HG03196 (cell line): ENCODE results near the gene PPP2R2C.

Source experiments
- ATAC-seq: cut with Tn5 transposase; IDR thresholded peaks from one replicate; pipeline ENCODE4 v1.9.1; 2021; ENCODE audit not compliant: unreplicated experiment

The PPP2R2C gene

DNA sequence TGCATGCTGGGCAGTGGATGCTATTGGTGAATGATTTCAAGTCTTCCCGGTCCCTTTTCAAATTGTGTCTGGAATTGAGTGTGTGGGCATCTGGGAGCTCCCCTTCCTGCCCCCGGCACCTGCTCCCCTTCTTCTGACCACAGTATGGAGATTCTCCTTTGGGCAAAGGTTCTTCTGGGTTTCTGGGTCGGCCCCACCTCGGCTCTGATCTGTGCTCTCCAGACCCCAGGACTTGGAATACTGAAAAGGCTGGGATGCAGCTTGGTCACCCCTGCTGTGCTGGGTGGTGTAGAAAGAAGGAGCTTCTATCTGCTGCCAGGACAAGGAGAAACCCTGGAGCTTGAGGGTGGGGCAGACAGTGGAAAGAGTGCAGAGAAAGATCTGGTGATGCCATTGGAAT, 124.0 kb downstream of the PPP2R2C start:
- no peak for ATAC-seq

DNA sequence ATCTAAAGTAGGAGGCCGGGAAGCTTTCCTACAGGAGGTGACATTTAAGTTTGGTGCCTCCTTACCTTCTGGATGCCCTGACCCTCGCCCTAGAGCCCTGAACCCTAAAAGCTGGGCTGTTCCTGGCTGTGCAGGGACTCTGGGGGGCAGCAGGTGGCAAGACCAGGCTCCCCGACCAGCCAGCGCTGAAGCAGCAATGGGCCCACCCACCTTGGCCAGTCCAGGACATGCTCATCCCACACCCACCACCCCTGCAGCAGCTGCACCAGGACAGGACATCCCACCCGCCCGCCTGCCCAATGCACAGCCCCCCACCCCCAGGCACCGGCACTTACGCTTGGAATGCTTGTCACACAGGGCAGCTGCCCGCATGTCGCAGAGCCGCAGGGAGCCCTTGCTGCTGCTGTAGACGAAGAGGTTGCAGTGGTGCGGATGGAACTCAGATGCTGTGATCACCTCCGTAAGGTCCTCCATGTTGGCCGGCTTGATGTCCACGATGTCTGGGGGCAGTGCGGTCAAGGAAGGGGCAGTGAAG, 124.8 kb downstream of the PPP2R2C start:
- ATAC-seq, result no peak

DNA sequence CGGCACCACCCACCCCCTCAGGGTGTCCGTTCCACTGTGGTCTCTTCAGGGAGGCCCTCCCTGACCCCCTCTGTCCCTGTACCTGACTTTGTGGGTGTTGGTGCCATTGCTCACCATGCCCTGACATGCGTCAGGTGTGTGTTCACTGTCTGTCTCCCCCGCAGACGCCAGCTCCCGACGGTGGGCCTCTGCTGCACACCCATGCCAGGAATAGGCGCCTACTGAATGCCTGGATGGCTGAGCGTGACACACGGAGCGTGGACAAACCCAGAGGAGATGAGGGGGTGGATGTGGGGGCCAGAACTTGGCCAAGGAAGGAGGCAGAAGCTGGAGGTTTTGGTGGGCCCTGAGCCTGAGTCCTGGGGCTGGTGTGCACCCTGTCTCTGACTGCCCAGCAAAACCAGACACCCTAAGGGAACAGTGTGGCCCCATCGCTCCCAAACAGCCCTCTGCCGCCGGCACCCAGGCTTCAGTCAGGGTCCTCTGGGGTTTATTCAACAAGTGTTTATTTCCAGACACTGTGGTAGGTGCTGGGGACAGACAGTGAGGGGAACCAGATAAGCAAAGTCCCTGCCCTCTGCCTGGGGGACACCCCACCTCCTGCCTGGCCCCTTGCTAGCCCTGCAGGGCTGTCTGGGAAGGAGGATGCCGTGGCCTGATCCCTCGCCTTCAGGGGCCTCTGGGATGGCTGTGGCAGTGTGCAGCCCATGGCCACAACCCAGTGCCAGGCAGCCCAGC, 125.9 kb downstream of the PPP2R2C start:
- ATAC-seq, result no peak

DNA sequence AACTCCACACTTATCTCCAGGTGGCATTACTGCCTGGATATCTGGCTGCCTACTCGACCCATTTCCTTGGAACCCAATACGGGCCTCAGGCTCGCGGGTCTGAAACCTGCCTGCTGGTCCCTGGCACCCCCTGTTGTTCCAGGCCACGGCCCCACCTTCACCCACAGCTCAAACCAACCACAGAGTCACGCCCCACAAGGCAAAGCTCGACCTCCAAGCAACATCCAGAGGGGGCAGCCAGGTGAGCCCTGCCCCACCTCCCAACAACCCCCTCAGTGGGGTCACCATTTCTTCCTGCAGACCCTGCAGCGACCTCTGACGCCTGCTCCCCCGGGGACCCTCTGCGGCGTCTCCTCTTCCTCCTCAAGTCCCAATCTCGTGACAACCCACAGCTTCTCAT, 126.5 kb downstream of the PPP2R2C start:
- no peak for ATAC-seq

DNA sequence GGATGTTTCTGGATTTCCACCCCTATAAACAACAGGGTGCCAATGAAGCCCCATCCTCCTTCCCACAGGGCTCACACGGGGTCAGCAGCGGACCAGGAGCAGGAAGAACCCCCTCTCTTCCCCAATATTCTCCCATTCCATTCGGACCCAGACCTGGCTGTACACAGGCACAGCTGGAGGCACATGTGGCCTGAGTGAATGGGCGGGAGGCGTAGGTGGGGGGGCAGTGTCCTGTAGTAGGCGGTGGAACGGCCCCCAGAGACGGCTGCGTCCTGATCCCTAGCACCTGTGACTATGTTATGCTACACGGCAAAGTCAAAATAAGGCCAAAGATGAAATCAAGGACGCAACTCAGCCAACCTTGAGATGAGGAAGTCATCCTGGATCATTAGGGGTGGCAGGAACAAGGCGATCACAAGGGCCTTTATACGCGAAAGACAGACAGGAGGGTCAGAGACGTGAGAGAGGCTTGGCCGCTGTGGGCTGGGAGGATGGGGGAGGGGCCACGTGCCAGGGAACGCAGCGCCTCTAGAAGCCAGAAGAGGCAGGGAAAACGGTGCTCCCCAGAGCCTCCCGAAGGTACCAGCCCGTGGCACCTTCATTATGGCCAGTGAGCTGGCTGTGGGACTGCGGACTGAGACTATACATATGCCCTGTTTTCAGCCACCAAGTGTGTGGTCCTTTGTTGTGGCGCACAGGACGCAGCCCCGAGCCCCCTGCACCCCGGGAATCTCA, 127.2 kb downstream of the PPP2R2C start:
- no peak for ATAC-seq

DNA sequence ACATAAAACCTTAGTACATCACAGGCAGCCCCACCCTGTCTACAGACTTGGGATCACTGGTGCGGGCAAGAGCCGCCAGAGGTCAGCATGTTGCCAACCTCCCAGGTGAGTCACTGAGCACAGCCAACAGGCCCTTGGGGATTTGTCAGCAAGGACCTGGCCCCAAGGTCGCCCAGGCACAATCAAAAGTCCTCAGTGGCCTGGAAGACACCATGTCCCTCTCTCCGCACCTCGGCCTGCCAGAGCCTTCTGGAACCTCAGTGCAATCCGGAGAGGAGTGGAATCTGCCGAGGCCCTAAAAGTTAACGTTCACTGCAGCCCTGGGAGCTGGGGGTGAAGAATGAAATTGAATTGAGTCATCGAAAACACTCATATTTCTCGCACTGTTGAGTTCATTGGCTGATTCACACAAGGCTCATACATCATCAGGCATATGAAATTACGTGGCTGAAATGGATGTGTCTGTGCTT, 128.4 kb downstream of the PPP2R2C start:
- ATAC-seq, result no peak

DNA sequence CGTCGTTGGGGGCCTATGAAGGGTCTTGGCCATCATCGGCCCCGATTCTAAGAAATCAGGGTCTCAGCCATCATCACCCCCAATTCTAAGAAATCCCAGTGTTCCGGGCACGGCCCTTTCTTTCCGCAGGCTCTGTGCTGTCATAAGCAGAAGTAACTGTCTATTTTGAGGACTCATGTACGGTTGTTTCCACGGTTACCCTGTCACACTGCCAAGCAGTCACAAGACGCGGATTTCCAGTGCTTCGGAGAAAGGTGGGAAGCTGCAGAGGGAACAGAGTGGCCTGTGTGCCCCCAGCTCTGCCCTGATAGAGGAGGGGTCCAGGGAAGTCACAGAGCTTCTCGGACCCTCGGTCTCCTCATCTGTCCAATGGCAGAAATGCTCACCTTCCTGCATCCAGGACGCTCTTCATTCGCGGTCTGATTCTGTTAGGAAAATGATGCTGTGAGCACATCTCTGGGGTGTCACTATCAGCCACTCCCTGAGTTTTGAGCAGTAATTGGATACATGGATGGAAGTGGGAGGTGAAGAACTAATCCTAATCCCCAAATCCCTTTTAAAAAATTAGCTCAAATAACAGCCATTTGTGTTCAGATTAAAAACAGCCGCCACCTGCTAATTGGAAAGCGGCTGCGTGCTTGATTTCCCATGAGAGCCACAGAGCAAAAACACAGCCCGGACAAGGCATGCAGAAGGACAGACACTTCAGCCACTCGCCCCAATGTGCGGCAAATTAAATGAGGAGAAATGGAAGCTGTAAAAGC, 129.7 kb downstream of the PPP2R2C start:
- no peak for ATAC-seq

DNA sequence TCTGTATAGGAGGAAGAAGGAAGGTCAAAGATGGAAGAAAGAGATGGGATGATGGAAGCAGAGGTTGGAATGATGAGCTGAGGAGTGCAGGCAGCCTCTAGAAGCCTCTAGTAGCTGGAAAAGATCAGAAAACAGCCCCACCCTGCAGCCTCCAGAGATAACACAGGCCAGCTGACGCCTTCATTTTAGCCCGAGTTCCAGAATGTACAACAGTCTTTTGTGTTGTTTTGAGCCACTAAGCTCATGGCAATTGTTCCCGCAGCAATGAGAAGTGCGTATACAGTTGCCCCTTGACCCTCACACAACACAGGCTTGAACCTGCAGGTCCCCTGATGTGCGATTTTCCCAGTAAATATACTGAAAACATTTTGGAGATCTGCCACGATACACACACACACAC, 130.7 kb downstream of the PPP2R2C start:
- no peak for ATAC-seq

DNA sequence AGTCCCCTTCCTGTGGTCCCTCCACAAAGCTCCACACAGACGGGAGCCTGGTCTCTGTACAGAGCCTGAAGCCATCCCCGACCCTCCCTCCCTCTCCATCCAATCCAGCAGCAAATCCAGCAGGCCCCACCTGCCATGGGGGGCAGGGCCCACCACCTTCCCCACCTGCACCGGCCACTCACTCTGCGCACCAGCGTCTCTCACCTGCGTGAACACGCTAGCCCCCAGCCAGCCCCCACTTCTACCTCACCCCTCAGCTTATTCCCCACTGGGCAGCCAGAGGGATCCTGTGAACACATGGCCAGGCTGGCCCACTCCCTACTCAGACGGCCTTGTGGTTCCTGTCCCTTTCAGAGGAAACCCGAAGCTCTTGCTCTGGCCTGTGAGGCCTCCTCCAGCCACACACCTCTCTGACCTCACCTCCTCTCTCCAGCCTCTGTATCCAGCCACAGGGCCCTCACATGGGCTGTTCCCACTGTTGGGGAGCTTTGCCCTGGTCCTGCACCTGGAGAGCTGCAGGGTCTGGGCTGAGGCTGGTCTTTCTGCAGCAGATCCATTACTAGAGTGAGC, 131.9 kb downstream of the PPP2R2C start:
- ATAC-seq, result no peak

DNA sequence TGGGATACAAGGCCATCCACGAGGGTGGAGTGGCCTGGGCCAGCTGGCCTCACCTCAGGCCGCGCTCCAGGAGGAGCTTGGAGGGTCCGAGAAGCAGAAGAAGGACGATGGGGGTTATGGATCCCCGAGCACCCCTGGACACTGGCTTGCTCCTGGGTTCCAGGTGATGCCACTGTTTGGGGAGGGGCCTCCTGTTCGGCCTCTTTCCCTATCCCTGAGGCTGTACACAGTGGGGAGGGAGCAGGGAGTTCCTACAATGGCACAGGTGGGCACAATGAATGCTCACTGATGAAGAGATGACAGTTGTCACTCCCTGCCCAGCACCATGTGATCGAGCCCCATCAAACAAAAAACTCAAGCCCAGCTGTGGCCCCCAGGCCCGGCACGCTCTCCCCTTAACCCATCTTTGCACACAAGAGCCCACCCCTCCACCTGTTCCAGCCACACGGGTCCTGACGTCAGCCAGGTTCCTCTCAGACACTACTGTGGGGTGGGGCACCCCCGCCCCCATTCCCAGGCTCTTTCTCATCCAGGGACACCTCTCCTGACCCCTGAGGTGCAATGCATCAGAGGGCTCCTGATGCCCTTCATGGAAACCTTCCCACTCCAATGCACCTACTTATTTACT, 132.5 kb downstream of the PPP2R2C start:
- no peak for ATAC-seq

DNA sequence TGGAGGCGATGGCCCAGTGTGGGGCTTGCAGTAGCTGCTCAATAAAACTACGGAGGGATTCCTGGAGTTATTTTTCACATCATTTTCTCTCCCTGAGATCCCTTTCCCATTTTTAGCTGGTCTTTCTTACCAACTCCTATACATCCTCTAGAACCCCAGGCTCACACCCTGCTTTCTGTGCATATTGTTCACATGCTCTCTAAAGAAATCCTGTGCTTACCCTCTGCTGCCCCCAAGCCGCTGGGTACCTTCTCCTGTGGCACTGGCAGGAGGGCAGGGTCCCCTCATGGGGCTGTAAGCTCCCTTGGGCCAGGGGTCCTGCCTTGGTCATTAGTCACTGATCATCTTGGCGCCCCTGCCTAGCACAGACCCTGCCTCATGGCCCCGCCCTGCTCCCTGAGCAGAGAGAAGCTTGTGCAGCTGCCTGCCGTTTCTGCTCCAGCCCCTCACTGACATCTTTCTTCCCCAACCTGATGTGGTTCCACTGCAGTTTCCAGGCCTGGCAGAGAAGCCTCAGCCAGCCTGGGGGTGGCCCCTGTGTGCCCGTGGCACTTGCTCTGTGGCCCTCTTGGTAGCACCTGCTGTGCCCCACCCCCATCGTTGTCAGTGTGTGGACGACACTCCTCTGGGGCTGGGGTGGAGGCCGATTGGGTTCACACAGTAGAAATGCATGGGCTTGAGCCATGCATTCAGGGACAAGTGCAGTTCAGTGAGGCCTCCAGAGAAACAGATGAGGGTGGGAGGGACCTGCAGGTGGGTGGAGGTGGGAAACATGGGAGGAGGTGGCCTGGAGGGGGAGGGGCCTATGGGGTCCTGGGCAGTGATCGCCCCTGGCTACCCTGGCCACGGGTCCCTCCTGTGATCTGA, 133.2 kb downstream of the PPP2R2C start:
- no peak for ATAC-seq

DNA sequence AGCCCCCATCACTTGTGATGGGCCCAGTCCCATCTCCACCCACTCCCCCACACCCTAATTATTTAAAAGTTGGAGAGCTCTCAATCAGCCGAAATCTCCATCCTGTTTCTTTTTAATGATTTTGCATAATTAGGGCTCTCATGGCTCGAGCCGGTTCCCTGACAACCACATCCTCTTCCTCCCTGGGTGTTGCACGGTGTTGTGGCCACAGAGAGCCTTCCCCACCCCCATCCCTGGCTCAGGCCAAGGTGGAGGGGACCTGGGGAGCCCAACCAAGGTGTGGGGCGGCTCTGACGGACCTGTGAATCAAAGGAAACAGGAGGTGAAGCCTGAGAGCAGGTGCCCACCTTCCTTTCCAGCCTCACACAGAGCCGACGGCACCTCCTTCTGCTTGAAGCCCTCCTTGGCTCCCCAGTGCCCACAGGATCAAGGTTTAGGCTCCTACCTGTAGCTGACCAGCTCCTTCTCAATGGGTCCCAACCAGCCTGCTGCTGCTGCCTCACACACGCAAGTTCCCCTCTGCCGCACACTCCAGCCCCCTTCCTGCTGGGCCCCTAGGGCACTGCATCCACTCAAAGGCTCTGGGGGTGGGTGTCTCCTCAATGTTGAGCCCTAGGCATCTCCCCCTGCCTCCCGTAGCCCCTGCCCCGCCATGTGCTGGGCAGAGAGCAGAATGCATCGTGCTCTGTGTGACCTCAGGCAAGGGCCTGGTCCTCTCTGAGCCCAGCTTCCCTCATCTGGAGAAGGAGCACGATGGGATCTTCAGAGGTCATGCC, 134.1 kb downstream of the PPP2R2C start:
- no peak for ATAC-seq

DNA sequence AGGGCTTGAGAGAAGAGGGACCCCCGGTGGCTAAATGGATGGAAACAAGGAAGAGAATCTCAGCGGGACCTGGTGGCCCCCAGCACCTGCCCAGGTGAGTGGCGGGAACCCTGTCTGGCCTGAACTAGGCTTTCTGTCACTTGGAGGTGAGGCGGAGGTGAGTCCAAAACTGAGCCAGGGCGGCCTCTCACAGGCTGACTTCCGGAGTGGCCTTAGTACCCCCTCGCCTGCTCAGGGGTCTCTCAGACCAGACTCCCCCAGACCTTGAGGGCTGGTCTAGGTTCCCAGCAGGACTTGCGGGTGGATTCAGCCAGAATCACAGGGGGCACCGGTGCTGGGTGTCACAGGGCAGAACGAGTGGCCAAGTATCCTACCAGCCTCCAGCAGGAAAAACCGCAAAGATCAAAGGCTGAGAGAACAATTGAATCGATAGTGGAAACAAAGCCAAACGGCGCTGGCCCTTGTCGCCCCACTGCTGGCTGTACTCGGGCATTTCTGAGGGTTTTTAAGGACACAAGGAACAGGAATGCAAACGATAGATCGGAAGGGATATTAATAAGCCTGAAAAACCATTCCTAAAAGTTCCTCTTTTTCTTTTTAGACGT, 135.0 kb downstream of the PPP2R2C start:
- no peak for ATAC-seq

DNA sequence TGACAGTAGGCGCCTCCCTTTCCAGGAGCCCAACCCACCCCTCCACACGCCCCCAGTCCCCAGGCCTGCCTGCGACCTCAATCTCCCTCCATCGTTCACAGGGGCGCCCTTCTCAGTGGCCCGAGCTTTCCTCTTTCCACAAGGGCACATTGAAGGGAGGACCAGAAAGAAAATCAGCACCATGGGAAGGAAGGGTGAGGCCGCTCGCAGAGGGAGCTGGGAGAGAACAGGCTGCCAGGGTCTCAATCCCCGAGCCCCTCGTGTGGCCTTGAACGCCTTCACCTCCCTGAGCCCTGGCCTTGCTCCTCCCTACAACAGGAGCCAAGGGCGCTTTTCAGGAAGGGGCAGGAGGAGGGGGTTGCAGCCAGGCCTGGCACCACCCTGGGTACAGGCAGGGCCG, 136.2 kb downstream of the PPP2R2C start:
- no peak for ATAC-seq

DNA sequence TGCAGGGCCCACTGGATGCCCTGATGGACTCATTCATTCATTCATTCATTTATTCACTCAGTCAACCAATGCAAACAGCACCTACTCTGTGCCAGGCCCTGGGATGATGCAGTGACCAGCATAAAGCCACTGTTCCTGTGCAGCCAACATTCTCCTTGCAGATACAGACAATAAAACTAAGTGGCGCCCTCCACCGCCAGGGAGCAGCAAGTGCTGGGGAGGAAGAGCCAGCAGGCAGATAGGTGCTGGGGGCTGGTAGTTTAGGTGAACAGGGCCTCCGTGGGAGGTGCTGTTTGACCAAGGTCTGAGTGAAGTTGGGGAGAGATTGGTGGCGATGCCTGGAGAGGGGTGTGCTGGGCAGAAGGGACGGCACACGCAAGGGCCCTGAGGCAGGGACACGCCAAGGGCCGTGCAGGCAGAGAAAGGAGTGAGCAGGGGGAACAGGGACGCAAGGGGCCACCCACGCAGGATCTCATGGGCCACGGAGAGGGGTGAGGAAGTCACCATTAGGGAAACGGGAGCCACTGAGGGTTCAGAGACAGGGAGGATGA, 137.3 kb downstream of the PPP2R2C start:
- no peak for ATAC-seq

DNA sequence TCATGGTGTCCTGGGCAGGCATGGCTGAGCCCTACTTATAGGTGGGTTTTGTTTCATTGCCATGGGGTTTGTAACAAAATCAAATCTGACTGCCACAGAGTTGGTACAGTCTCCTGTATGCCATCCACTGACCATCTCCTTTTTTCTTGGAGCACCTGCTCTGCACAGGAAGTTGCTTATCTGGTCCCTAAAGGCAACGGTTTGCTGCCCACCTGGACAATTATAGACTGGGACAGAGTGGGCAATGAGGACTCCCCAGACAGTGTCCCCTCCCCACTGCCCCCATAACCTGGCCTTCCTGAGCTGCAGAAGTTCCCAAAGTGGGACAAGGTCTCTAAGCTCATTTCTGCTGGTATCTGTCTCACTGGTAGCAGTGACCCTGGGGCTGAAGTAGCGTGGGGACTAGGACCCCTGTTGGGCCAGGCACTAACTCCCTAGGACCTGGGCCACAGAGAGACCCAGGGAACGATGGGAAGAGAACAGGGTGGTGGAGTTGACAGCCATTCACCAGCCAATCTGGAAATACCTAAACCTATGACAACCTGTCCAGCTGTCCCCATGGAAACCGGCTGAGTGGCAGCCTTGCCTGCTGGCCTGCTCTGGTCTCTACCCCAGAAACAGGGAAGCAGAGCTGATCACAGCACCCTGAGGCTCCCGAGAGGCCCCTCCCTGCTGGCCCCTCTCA, 138.1 kb downstream of the PPP2R2C start:
- ATAC-seq, result no peak

DNA sequence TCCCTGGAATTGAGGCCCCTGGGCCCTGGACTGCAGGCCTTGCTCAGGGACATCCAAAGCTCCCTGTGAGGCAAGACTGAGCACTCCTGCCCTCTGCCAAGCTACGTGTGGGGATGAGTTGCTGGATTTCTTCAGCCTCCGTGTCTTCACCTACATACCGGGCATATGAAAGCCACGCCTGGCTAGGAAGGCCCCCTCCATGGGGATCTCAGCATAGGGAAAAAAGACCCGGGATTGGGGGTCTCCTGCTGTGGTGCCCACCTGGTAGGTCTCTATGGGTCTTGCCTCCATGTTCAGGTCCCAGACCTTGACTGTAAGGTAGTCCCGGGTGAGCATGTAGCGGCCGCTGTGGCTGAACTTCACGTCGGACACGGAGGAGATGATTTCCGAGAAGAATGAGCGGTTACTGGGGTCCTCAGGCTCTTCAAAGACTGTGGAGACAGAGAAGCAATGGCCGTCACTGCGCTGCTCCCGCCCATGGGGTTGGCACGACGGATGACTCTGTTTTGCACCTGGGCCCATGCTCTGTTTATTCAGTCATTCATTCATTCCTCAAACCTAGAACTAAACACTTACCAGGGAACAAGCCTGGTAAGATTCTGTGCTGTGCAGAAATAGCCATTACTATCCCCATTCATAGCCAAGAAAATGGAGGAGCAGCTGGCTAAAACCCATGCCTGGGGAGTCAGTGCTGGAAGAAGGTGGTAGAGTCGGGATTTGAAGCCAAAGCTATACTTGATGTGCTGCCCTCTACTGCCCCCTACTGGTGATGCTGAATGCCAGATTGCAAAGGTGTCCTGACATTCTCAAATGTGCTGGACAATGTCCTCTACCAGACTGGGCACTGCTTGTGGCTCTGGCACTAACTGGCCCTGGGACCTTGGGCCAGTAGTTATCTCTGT, 138.9 kb downstream of the PPP2R2C start:
- no peak for ATAC-seq
